CD4-positive, alpha-beta T cell (primary cell): ENCODE data around the gene NPC1L1. TPM values are rescaled to one million over a fixed set of nuclear protein-coding genes. Genes with fewer than 3 reads are reported as not detected.

ENCODE experiments used
- ATAC-seq: fragments of 200-7000 bp; cut with Tn5 transposase; one replicate; pipeline ENCODE4 v1.10.0; 2022; ENCODE audit warnings: mild to moderate bottlenecking; ENCODE audit not compliant: poor library complexity
- CTCF ChIA-PET: fragments of 350-600 bp; sonication (Branson Sonifier 250); formaldehyde crosslinking; loops from one replicate; lab custom pipeline; 2021; ENCODE audit warnings: antibody characterized with exemption, inconsistent platforms; lab: Charles Lee
- POLR2A ChIA-PET: fragments of 350-600 bp; sonication (Branson Sonifier 250); formaldehyde crosslinking; loops from one replicate; lab custom pipeline; 2021; ENCODE audit warnings: antibody characterized with exemption, inconsistent platforms; lab: Charles Lee
- DNase-seq, 14 experiments: peaks; one replicate each; pipeline ENCODE4 v3.0.0-alpha.2; 2013 to 2020; ENCODE audit warnings: mixed read lengths in 2 of 14
- H3K27ac ChIP-seq, 2 donors: one replicate each; pipeline versions ENCODE4 v1.5.1 to v1.7.0; 2013; ENCODE audit warnings: low read length in 2 of 2, low read depth in 1 of 2, mild to moderate bottlenecking in 1 of 2
- H3K27me3 ChIP-seq, 2 experiments: 1 replicate in 1 of 2; 2 replicates in 1 of 2; pipeline versions ENCODE4 v1.6.1 to v1.7.0; 2013; ENCODE audit warnings: low read length in 2 of 2, control low read depth in 1 of 2, mild to moderate bottlenecking in 1 of 2, moderate library complexity in 1 of 2; ENCODE audit not compliant: insufficient read depth in 2 of 2, control insufficient read depth in 1 of 2
- H3K36me3 ChIP-seq: one replicate; pipeline ENCODE4 v1.6.1; 2013; ENCODE audit warnings: low read length, control low read depth; ENCODE audit not compliant: insufficient read depth
- H3K4me1 ChIP-seq: one replicate; pipeline ENCODE4 v1.6.1; 2013; ENCODE audit warnings: low read length, control low read depth; ENCODE audit not compliant: insufficient read depth
- H3K4me3 ChIP-seq: one replicate; pipeline ENCODE4 v1.5.1; 2013; ENCODE audit warnings: mild to moderate bottlenecking, low read length, moderate library complexity
- H3K9me3 ChIP-seq, 2 experiments: 1 replicate in 1 of 2; 2 replicates in 1 of 2; pipeline versions ENCODE4 v1.6.1 to v1.7.0; 2013; ENCODE audit warnings: low read length in 2 of 2, mild to moderate bottlenecking in 2 of 2, control low read depth in 1 of 2, moderate library complexity in 1 of 2; ENCODE audit not compliant: control insufficient read depth in 1 of 2, insufficient read depth in 1 of 2
- H3K27ac Mint-ChIP-seq: one replicate; pipeline ENCODE4 v1.8.0; 2020; ENCODE audit warnings: mixed read lengths
- H3K27me3 Mint-ChIP-seq: one replicate; pipeline ENCODE4 v1.8.0; 2021; ENCODE audit warnings: mixed read lengths
- H3K36me3 Mint-ChIP-seq: one replicate; pipeline ENCODE4 v1.8.0; 2021; ENCODE audit warnings: low read depth, mixed read lengths
- H3K4me1 Mint-ChIP-seq: one replicate; pipeline ENCODE4 v1.8.0; 2021; ENCODE audit warnings: low read depth, mixed read lengths
- H3K4me3 Mint-ChIP-seq: one replicate; pipeline ENCODE4 v1.8.0; 2020; ENCODE audit warnings: mild to moderate bottlenecking, mixed read lengths
- H3K9me3 Mint-ChIP-seq: one replicate; pipeline ENCODE4 v1.8.0; 2020; ENCODE audit warnings: mixed read lengths
- CTCF ChIP-seq: fragments of 200-600 bp; IDR thresholded peaks from one replicate; pipeline ENCODE4 v1.8.0; 2022; ENCODE audit warnings: antibody characterized with exemption, mild to moderate bottlenecking
- intact Hi-C, 2 experiments: fragments of 100-400 bp; cut with DNase I in 1 of 2; cut with micrococcal nuclease in 1 of 2; formaldehyde crosslinking; loops; one replicate each; pipeline versions ENCODE4 v1.15.1 to v1.9.0; 2023 to 2025; cut with DNase I, micrococcal nuclease
- total RNA-seq, 174 experiments: library from RNA in 2 of 174; stranded (reverse) in 2 of 174; gene quantifications; one replicate each; pipeline ENCODE4 v1.2.3 and lab custom pipeline; 2021 to 2026

Gene NPC1L1
- total RNA-seq, 2 experiments from 2014 or later: 0.08 TPM; not detected in 1

- Mint-ChIP-seq H3K36me3 (peaks cover 39% of the 10 kb centered on the region), H3K4me1 (peaks cover 44% of the 10 kb centered on the region), H3K27me3 (no peaks in the 10 kb centered on the region), H3K9me3 (no peaks in the 10 kb centered on the region), H3K4me3 (peak overlapping the region; percentile 95), H3K27ac (peak overlapping the region; percentile 97)
- ATAC-seq: no peak
- peaks cover 30% of the 10 kb centered on the region for H3K36me3 ChIP-seq
- intact Hi-C loops: loop anchor here (2.0 to 10.0 kb wide), 3 partner anchors 169 to 401 kb away; partner anchors contain the start of gene PPIA (in 1 of the 2)
- ChIA-PET POLR2A (interaction anchor here (0.7 to 4.2 kb wide), 18 partner anchors 8 to 416 kb away, joined by 3 to 65 read pairs (median 8); partner anchors contain the start of genes DDX56, H2AZ2, NUDCD3 and OGDH), CTCF (interaction anchor here (1.1 kb wide), 1 partner anchor 18 kb away, joined by 4 read pairs; no protein-coding TSS in a partner anchor)
- TF ChIP-seq CTCF: no peak
- H3K27me3 ChIP-seq: no peaks in the 10 kb centered on the region
- H3K27ac ChIP-seq: peak overlapping the region; percentile 96
- peaks cover 32% of the 10 kb centered on the region for H3K4me1 ChIP-seq
- H3K4me3 ChIP-seq: peak overlapping the region; percentile 87
- no peak for DNase-seq
- H3K9me3 ChIP-seq: no peaks in the 10 kb centered on the region
Observed at GRCh38 chr7:44583146-44583865, 42.2 kb upstream of the NPC1L1 start.

- Mint-ChIP-seq H3K4me3 (peak within 1 kb of the TSS; percentile 95), H3K4me1 (peaks cover 39% of the 10 kb centered on the region), H3K36me3 (peaks cover 45% of the 10 kb centered on the region), H3K27ac (peak within 1 kb of the TSS; percentile 97), H3K27me3 (no peaks in the 10 kb centered on the region), H3K9me3 (no peaks in the 10 kb centered on the region)
- Histone ChIP-seq H3K4me1 (peaks cover 32% of the 10 kb centered on the region), H3K4me3 (peak within 1 kb of the TSS; percentile 87), H3K9me3 (no peaks in the 10 kb centered on the region), H3K27me3 (no peaks in the 10 kb centered on the region), H3K27ac (peak within 1 kb of the TSS; percentile 96), H3K36me3 (peaks cover 37% of the 10 kb centered on the region)
- ChIA-PET POLR2A (interaction anchor here (0.6 to 4.2 kb wide), 29 partner anchors 9 to 538 kb away, joined by 3 to 65 read pairs (median 6); partner anchors contain the start of genes DBNL, DDX56, H2AZ2 and NUDCD3), CTCF (interaction anchor here (1.1 to 1.7 kb wide), 4 partner anchors 16 to 303 kb away, joined by 3 to 7 read pairs (median 4); partner anchors contain the start of gene PURB)
- peak; percentile 86 for ATAC-seq
- DNase-seq: peak; percentile 100
- TF ChIP-seq CTCF: no peak
- intact Hi-C loops: loop anchor here (1.0 to 10.0 kb wide), 7 partner anchors 8 to 403 kb away; partner anchors contain the start of genes OGDH (in 2 of the 2), H2AZ2 (in 1 of the 2) and PPIA (in 1 of the 2)
Observed at GRCh38 chr7:44581879-44582603, 40.9 kb upstream of the NPC1L1 start, which contains the start of gene TMED4. Gene TMED4 (minus strand): TSS chr7:44582231. CDS start chr7:44582206, 25 bp downstream.
